OCI-LY1 (cell line): Measurements from ENCODE around the gene EFCAB10.

Experiments used
- CTCF ChIP-seq: fragments of 200-600 bp; sonication (generic), shearing (Covaris generic); IDR thresholded peaks from 2 replicates; pipeline ENCODE4 v1.5.1; 2017; ENCODE audit warnings: mild to moderate bottlenecking, antibody characterized with exemption, low read length, moderate library complexity, mixed read lengths
- EZH2 ChIP-seq: fragments of 200-600 bp; sonication (generic), shearing (Covaris generic); IDR thresholded peaks from 2 replicates; pipeline ENCODE4 v1.8.0; 2017; ENCODE audit warnings: borderline replicate concordance, mixed run types, mild to moderate bottlenecking, antibody characterized with exemption, low read length, moderate library complexity, mixed read lengths

- TF ChIP-seq EZH2 (no peak), CTCF (no peak)
These were observed 16.1 kb downstream of the EFCAB10 start for GRCh38 chr7:105565190-105565589.
